SK-N-SH (cell line): ENCODE results near the gene MYO18A. TPM values are rescaled to one million over a fixed set of nuclear protein-coding genes. Genes with fewer than 3 reads are reported as not detected.

Source experiments
- CTCF ChIA-PET: fragments of 300-600, 350-600 bp; formaldehyde crosslinking; extraction: SDS; loops from one replicate; lab custom pipeline; 2021; lab: Yijun Ruan, JAX
- POLR2A ChIA-PET: fragments of 350-600 bp; sonication (Branson Sonifier 250); formaldehyde crosslinking; extraction: SDS; loops from one replicate; lab custom pipeline; 2020; ENCODE audit warnings: antibody characterized with exemption, inconsistent platforms; lab: Yijun Ruan, JAX
- DNase-seq: peaks from one replicate; pipeline ENCODE4 v3.0.0; 2012
- H2AFZ ChIP-seq: fragments of 200-600 bp; sonication (generic); 2 replicates; pipeline ENCODE4 v1.8.1; 2016; ENCODE audit warnings: antibody characterized with exemption, mild to moderate bottlenecking, low read depth
- H3F3A ChIP-seq: fragments of 200-600 bp; sonication (generic); replicated peaks from 2 replicates; pipeline ENCODE3; 2016; ENCODE audit warnings: antibody characterized with exemption, mild to moderate bottlenecking; ENCODE audit not compliant: insufficient read depth
- H3K27ac ChIP-seq, 2 experiments: fragments of 200-500 bp in 1 of 2; fragments of 200-600 bp in 1 of 2; sonication (Bioruptor generic) in 1 of 2; sonication (generic), shearing (Covaris generic) in 1 of 2; 2 replicates each; pipeline versions ENCODE4 v1.5.1 to v1.6.1; 2014 to 2016; ENCODE audit warnings: low read depth in 2 of 2, inconsistent platforms in 1 of 2, low read length in 1 of 2, mild to moderate bottlenecking in 1 of 2, mixed read lengths in 1 of 2
- H3K27me3 ChIP-seq: fragments of 200-600 bp; sonication (generic), shearing (Covaris generic); 2 replicates; pipeline ENCODE4 v1.6.1; 2016; ENCODE audit warnings: mixed run types; ENCODE audit not compliant: insufficient read depth
- H3K36me3 ChIP-seq, 2 experiments: fragments of 200-500 bp in 1 of 2; fragments of 200-600 bp in 1 of 2; sonication (Bioruptor generic) in 1 of 2; sonication (generic) in 1 of 2; replicated peaks in 1 of 2; 2 replicates each; pipeline versions ENCODE3 to v1.5.1; 2014 to 2016; ENCODE audit warnings: low read length in 1 of 2, mild to moderate bottlenecking in 1 of 2; ENCODE audit not compliant: insufficient read depth in 2 of 2, control insufficient read depth in 1 of 2
- H3K4me1 ChIP-seq, 2 experiments: fragments of 200-500 bp in 1 of 2; fragments of 200-600 bp in 1 of 2; sonication (Bioruptor generic) in 1 of 2; sonication (generic), shearing (Covaris generic) in 1 of 2; 2 replicates each; pipeline versions ENCODE4 v1.5.1 to v1.6.1; 2014 to 2016; ENCODE audit warnings: low read depth in 1 of 2, low read length in 1 of 2, mixed run types in 1 of 2; ENCODE audit not compliant: insufficient read depth in 2 of 2, control insufficient read depth in 1 of 2
- H3K4me2 ChIP-seq: fragments of 200-600 bp; sonication (generic), shearing (Covaris generic); 2 replicates; pipeline ENCODE4 v1.6.1; 2017; ENCODE audit warnings: mixed run types
- H3K4me3 ChIP-seq, 2 experiments: fragments of 200-500 bp in 1 of 2; fragments of 200-600 bp in 1 of 2; sonication (Bioruptor generic) in 1 of 2; sonication (generic), shearing (Covaris generic) in 1 of 2; 2 replicates each; pipeline versions ENCODE4 v1.5.1 to v1.8.1; 2014 to 2016; ENCODE audit warnings: low read depth in 2 of 2, inconsistent platforms in 1 of 2, low read length in 1 of 2, mild to moderate bottlenecking in 1 of 2, mixed read lengths in 1 of 2, moderate library complexity in 1 of 2
- H3K79me2 ChIP-seq: fragments of 200-600 bp; sonication (generic); 2 replicates; pipeline ENCODE4 v1.8.1; 2017; ENCODE audit warnings: mild to moderate bottlenecking; ENCODE audit not compliant: insufficient read depth
- H3K9ac ChIP-seq: fragments of 200-600 bp; sonication (generic); 2 replicates; pipeline ENCODE4 v1.6.1; 2017; ENCODE audit warnings: mixed run types
- H3K9me2 ChIP-seq: fragments of 200-600 bp; sonication (generic); 2 replicates; pipeline ENCODE4 v1.6.1; 2017; ENCODE audit warnings: mixed run types
- H3K9me3 ChIP-seq: fragments of 200-600 bp; sonication (generic); 2 replicates; pipeline ENCODE4 v1.6.1; 2017; ENCODE audit warnings: mixed run types, mild to moderate bottlenecking, moderate library complexity
- H4K20me1 ChIP-seq: fragments of 200-600 bp; sonication (generic); 2 replicates; pipeline ENCODE4 v1.6.1; 2017; ENCODE audit warnings: mild to moderate bottlenecking, mixed run types; ENCODE audit not compliant: insufficient read depth
- EP300 ChIP-seq, 2 experiments: IDR thresholded peaks; 2 replicates each; pipeline versions ENCODE4 v1.4.0 to v1.6.1; 2012; ENCODE audit warnings: borderline replicate concordance in 1 of 2, low read depth in 1 of 2, low read length in 1 of 2
- GABPA ChIP-seq: IDR thresholded peaks from 2 replicates; pipeline ENCODE4 v1.4.0; 2012; ENCODE audit warnings: low read depth, mild to moderate bottlenecking
- GATA2 ChIP-seq: sonication (generic); formaldehyde crosslinking; IDR thresholded peaks from 2 replicates; pipeline ENCODE4 v1.5.0; 2020; ENCODE audit warnings: mild to moderate bottlenecking, missing genetic modification reagents
- MEF2A ChIP-seq: IDR thresholded peaks from 2 replicates; pipeline ENCODE4 v1.4.0; 2012; ENCODE audit warnings: low read depth, borderline replicate concordance
- MXI1 ChIP-seq: IDR thresholded peaks from 2 replicates; pipeline ENCODE4 v1.6.1; 2012; ENCODE audit warnings: mild to moderate bottlenecking, low read depth, low read length, improper control_type of control experiment
- RAD21 ChIP-seq: IDR thresholded peaks from 2 replicates; pipeline ENCODE4 v1.6.1; 2012; ENCODE audit warnings: mild to moderate bottlenecking, low read length
- RCOR1 ChIP-seq: fragments of 150-350 bp; IDR thresholded peaks from 2 replicates; pipeline ENCODE4 v1.6.1; 2017; ENCODE audit warnings: antibody characterized with exemption, low read length
- REST ChIP-seq: IDR thresholded peaks from 2 replicates; pipeline ENCODE4 v1.6.1; 2012; ENCODE audit warnings: mild to moderate bottlenecking, low read depth, low read length, moderate library complexity
- RFX5 ChIP-seq: IDR thresholded peaks from 2 replicates; pipeline ENCODE4 v1.6.1; 2012; ENCODE audit warnings: mild to moderate bottlenecking, improper control_type of control experiment, low read length
- TAF1 ChIP-seq: IDR thresholded peaks from 2 replicates; pipeline ENCODE4 v1.6.1; 2012; ENCODE audit warnings: low read depth, mild to moderate bottlenecking, low read length, moderate library complexity, borderline replicate concordance
- USF2 ChIP-seq: fragments of 150-350 bp; IDR thresholded peaks from 2 replicates; pipeline ENCODE4 v1.6.1; 2017; ENCODE audit warnings: antibody characterized with exemption, low read length, low read depth, borderline replicate concordance
- WGBS: methylation state at CpG from one replicate; pipeline ENCODE4 v1.1.6; 2017; ENCODE audit warnings: low lambda C conversion rate; 5-methylcytosine and 5-hydroxymethylcytosine counted together
- polyA plus RNA-seq, 3 experiments: library from polyadenylated mRNA; depleted of rRNA; stranded (reverse); fragments of >200 nt; gene quantifications; 2 replicates each; pipeline ENCODE4 v1.2.3, GENCODE V29; 2012

Gene MYO18A
- polyA plus RNA-seq, 1 of the 3 experiments (the other 2 are of a cell fraction) = 6.6 TPM

GRCh38 chr17:29038085-29038795 is 142.0 kb downstream of the MYO18A start (continued):
- TF ChIP-seq RFX5 (no peak), MEF2A (no peak), REST (no peak), USF2 (no peak)

- POLR2A ChIA-PET = interaction anchor here (1.1 to 2.2 kb wide), 4 partner anchors 11 to 71 kb away, joined by 3 to 22 read pairs (median 4); no protein-coding TSS in a partner anchor
- H3K9ac ChIP-seq = no peak overlapping the region
- H3K27me3 ChIP-seq = peaks cover 17% of the 10 kb centered on the region; the same call in 1 of the 2 replicates
- CTCF ChIA-PET = interaction anchor here (1.0 to 13.8 kb wide), 11 partner anchors 14 to 86 kb away, joined by 3 to 180 read pairs (median 7); no protein-coding TSS in a partner anchor
- peak overlapping the region; percentile 17; the same call in 1 of the 2 replicates for H3K4me2 ChIP-seq
- H2AFZ ChIP-seq = no peak overlapping the region
- no peaks in the 10 kb centered on the region for H3K9me2 ChIP-seq
- TF ChIP-seq EP300 (IDR thresholded peaks at IDR 0.05; ENCODE audit: borderline replicate concordance in 1 of 2, low read depth in 1 of 2, low read length in 1 of 2) (peak in 1 of 2 experiments; percentile 31; a peak in 1 of 4 replicates), MXI1 (peak; percentile 51), RAD21 (peak; percentile 32), GABPA (no peak), RCOR1 (peak; percentile 55; the same call in 1 of the 2 replicates), TAF1 (no peak), GATA2 (peak; percentile 5; the same call in 1 of the 2 replicates), RFX5 (no peak)
- no peaks in the 10 kb centered on the region for H3K36me3 ChIP-seq
- no peaks in the 10 kb centered on the region for H4K20me1 ChIP-seq
- H3K27ac ChIP-seq = peak overlapping the region in 1 of 2 experiments; percentile 90; a peak in 2 of 4 replicates
- DNase-seq = peak; percentile 69
- peaks cover 10% of the 10 kb centered on the region; the same call in 1 of the 2 replicates for H3K9me3 ChIP-seq
- 40% methylated on average over 8 of the region's 10 CpGs for WGBS
- no peaks in the 10 kb centered on the region for H3K79me2 ChIP-seq
- peaks cover 26 to 28% of the 10 kb centered on the region in 2 experiments; a peak in 3 of 4 replicates for H3K4me1 ChIP-seq
- peaks cover 12% of the 10 kb centered on the region for H3F3A ChIP-seq
- H3K4me3 ChIP-seq = peak overlapping the region in 1 of 2 experiments; percentile 26; a peak in 1 of 4 replicates
Observed at GRCh38 chr17:29037739-29038084, 142.5 kb downstream of the MYO18A start.
